ENCODE data around the gene EXOC3L1.
A peak's percentile ranks its signal among the peaks of the same experiment; 100 is the strongest.

The EXOC3L1 gene

DNA sequence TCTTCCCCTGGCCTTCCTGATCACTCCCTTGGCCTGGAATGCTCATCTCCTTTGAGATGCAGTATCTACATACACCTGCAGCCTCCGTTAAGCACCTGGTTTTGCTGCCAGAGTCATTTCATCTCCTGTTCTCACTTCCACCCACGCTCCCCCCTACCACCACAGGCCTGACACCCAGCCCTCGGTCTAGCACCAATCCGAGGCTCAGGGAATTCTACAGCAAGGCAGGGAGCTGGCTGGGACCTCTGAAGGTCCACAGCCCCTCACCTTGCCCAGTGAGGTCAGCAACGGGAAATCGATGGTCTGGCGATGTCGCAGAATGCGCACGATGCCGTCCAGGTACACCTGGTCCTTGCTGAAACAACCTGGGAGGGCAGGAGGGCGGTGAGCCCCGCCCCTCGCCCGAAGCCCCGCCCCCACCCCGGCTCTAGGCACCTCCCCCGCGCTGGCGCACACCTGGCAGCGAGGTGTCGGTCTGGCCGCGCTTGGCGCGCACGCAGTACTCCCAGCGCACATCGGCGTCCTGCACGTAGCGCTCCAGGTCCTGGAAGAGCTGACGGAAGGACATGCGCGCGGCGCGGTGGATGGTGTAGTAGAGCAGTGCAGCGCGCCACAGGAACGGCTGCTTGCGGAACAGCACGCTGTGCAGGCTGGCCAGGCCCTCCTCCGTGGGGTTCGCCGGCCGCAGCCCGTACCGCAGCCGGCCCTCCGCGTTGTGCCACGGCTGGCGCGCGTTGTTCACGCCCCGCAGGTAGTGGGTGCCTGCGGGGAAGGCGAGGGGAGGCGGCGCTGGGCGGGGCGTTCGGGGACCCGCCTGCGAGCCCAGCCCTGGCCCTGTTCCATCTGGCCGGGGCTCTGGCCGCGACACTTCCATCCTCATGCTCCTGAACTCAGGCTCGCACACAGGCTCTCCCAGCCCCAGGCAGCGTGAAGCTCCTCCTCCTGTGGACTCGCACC is 11.9 kb downstream of the EXOC3L1 start (continued):
- TF ChIP-seq, protein P1, sequence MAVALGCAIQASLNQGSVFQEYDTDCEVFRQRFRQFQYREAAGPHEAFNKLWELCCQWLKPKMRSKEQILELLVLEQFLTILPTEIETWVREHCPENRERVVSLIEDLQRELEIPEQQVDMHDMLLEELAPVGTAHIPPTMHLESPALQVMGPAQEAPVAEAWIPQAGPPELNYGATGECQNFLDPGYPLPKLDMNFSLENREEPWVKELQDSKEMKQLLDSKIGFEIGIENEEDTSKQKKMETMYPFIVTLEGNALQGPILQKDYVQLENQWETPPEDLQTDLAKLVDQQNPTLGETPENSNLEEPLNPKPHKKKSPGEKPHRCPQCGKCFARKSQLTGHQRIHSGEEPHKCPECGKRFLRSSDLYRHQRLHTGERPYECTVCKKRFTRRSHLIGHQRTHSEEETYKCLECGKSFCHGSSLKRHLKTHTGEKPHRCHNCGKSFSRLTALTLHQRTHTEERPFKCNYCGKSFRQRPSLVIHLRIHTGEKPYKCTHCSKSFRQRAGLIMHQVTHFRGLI (tag by site-specific recombination; IDR thresholded peaks at IDR 0.05), result peak; percentile 66
- TF ChIP-seq ZNF202 (tag by site-specific recombination; IDR thresholded peaks at IDR 0.05; ENCODE audit: borderline replicate concordance), result no peak
- 0 out of 2 replicates have a peak, but pooled peaks have one; percentile 25 for TF ChIP-seq ZNF335 (tag by site-specific recombination; conservative IDR thresholded peaks at IDR 0.05)
- peak; percentile 91 for TF ChIP-seq ZNF341 (tag by site-specific recombination; IDR thresholded peaks at IDR 0.05; ENCODE audit: low read depth)
- peak; percentile 46; the same call in 1 of the 2 replicates for TF ChIP-seq SP7 (tag by site-specific recombination; IDR thresholded peaks at IDR 0.05)
- TF ChIP-seq, protein P2, sequence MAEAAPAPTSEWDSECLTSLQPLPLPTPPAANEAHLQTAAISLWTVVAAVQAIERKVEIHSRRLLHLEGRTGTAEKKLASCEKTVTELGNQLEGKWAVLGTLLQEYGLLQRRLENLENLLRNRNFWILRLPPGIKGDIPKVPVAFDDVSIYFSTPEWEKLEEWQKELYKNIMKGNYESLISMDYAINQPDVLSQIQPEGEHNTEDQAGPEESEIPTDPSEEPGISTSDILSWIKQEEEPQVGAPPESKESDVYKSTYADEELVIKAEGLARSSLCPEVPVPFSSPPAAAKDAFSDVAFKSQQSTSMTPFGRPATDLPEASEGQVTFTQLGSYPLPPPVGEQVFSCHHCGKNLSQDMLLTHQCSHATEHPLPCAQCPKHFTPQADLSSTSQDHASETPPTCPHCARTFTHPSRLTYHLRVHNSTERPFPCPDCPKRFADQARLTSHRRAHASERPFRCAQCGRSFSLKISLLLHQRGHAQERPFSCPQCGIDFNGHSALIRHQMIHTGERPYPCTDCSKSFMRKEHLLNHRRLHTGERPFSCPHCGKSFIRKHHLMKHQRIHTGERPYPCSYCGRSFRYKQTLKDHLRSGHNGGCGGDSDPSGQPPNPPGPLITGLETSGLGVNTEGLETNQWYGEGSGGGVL (tag by site-specific recombination; IDR thresholded peaks at IDR 0.05), result 0 out of 2 replicates have a peak, but pooled peaks have one; percentile 12
- TF ChIP-seq HOXC10 (CRISPR knock-in tag; IDR thresholded peaks at IDR 0.05), result no peak
- TF ChIP-seq, protein P3, sequence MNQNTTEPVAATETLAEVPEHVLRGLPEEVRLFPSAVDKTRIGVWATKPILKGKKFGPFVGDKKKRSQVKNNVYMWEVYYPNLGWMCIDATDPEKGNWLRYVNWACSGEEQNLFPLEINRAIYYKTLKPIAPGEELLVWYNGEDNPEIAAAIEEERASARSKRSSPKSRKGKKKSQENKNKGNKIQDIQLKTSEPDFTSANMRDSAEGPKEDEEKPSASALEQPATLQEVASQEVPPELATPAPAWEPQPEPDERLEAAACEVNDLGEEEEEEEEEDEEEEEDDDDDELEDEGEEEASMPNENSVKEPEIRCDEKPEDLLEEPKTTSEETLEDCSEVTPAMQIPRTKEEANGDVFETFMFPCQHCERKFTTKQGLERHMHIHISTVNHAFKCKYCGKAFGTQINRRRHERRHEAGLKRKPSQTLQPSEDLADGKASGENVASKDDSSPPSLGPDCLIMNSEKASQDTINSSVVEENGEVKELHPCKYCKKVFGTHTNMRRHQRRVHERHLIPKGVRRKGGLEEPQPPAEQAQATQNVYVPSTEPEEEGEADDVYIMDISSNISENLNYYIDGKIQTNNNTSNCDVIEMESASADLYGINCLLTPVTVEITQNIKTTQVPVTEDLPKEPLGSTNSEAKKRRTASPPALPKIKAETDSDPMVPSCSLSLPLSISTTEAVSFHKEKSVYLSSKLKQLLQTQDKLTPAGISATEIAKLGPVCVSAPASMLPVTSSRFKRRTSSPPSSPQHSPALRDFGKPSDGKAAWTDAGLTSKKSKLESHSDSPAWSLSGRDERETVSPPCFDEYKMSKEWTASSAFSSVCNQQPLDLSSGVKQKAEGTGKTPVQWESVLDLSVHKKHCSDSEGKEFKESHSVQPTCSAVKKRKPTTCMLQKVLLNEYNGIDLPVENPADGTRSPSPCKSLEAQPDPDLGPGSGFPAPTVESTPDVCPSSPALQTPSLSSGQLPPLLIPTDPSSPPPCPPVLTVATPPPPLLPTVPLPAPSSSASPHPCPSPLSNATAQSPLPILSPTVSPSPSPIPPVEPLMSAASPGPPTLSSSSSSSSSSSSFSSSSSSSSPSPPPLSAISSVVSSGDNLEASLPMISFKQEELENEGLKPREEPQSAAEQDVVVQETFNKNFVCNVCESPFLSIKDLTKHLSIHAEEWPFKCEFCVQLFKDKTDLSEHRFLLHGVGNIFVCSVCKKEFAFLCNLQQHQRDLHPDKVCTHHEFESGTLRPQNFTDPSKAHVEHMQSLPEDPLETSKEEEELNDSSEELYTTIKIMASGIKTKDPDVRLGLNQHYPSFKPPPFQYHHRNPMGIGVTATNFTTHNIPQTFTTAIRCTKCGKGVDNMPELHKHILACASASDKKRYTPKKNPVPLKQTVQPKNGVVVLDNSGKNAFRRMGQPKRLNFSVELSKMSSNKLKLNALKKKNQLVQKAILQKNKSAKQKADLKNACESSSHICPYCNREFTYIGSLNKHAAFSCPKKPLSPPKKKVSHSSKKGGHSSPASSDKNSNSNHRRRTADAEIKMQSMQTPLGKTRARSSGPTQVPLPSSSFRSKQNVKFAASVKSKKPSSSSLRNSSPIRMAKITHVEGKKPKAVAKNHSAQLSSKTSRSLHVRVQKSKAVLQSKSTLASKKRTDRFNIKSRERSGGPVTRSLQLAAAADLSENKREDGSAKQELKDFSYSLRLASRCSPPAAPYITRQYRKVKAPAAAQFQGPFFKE (tag by site-specific recombination; IDR thresholded peaks at IDR 0.05; ENCODE audit: borderline replicate concordance), result no peak
- TF ChIP-seq KLF9 (tag by site-specific recombination; IDR thresholded peaks at IDR 0.05; ENCODE audit: low read depth), result peak; percentile 45
- TF ChIP-seq ZNF146 (tag by site-specific recombination; IDR thresholded peaks at IDR 0.05), result no peak
- TF ChIP-seq SCRT2 (tag by site-specific recombination; IDR thresholded peaks at IDR 0.05), result no peak
- TF ChIP-seq, protein P4, sequence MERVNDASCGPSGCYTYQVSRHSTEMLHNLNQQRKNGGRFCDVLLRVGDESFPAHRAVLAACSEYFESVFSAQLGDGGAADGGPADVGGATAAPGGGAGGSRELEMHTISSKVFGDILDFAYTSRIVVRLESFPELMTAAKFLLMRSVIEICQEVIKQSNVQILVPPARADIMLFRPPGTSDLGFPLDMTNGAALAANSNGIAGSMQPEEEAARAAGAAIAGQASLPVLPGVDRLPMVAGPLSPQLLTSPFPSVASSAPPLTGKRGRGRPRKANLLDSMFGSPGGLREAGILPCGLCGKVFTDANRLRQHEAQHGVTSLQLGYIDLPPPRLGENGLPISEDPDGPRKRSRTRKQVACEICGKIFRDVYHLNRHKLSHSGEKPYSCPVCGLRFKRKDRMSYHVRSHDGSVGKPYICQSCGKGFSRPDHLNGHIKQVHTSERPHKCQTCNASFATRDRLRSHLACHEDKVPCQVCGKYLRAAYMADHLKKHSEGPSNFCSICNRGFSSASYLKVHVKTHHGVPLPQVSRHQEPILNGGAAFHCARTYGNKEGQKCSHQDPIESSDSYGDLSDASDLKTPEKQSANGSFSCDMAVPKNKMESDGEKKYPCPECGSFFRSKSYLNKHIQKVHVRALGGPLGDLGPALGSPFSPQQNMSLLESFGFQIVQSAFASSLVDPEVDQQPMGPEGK (tag by site-specific recombination; IDR thresholded peaks at IDR 0.05), result peak; percentile 34; the same call in 1 of the 2 replicates
- TF ChIP-seq, protein P5, sequence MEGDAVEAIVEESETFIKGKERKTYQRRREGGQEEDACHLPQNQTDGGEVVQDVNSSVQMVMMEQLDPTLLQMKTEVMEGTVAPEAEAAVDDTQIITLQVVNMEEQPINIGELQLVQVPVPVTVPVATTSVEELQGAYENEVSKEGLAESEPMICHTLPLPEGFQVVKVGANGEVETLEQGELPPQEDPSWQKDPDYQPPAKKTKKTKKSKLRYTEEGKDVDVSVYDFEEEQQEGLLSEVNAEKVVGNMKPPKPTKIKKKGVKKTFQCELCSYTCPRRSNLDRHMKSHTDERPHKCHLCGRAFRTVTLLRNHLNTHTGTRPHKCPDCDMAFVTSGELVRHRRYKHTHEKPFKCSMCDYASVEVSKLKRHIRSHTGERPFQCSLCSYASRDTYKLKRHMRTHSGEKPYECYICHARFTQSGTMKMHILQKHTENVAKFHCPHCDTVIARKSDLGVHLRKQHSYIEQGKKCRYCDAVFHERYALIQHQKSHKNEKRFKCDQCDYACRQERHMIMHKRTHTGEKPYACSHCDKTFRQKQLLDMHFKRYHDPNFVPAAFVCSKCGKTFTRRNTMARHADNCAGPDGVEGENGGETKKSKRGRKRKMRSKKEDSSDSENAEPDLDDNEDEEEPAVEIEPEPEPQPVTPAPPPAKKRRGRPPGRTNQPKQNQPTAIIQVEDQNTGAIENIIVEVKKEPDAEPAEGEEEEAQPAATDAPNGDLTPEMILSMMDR (tag by site-specific recombination; IDR thresholded peaks at IDR 0.05), result peak; percentile 75
- no peak for TF ChIP-seq ZBTB21 (tag by site-specific recombination; IDR thresholded peaks at IDR 0.05)
- TF ChIP-seq, protein P6, sequence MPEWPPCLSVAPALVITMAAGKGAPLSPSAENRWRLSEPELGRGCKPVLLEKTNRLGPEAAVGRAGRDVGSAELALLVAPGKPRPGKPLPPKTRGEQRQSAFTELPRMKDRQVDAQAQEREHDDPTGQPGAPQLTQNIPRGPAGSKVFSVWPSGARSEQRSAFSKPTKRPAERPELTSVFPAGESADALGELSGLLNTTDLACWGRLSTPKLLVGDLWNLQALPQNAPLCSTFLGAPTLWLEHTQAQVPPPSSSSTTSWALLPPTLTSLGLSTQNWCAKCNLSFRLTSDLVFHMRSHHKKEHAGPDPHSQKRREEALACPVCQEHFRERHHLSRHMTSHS (tag by site-specific recombination; IDR thresholded peaks at IDR 0.05), result no peak
- TF ChIP-seq, protein P7, sequence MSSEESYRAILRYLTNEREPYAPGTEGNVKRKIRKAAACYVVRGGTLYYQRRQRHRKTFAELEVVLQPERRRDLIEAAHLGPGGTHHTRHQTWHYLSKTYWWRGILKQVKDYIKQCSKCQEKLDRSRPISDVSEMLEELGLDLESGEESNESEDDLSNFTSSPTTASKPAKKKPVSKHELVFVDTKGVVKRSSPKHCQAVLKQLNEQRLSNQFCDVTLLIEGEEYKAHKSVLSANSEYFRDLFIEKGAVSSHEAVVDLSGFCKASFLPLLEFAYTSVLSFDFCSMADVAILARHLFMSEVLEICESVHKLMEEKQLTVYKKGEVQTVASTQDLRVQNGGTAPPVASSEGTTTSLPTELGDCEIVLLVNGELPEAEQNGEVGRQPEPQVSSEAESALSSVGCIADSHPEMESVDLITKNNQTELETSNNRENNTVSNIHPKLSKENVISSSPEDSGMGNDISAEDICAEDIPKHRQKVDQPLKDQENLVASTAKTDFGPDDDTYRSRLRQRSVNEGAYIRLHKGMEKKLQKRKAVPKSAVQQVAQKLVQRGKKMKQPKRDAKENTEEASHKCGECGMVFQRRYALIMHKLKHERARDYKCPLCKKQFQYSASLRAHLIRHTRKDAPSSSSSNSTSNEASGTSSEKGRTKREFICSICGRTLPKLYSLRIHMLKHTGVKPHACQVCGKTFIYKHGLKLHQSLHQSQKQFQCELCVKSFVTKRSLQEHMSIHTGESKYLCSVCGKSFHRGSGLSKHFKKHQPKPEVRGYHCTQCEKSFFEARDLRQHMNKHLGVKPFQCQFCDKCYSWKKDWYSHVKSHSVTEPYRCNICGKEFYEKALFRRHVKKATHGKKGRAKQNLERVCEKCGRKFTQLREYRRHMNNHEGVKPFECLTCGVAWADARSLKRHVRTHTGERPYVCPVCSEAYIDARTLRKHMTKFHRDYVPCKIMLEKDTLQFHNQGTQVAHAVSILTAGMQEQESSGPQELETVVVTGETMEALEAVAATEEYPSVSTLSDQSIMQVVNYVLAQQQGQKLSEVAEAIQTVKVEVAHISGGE (tag by site-specific recombination; conservative IDR thresholded peaks at IDR 0.05; ENCODE audit: low read depth), result peak; percentile 23; the same call in 1 of the 2 replicates
- TF ChIP-seq ZNF324 (tag by site-specific recombination; IDR thresholded peaks at IDR 0.05), result no peak
- TF ChIP-seq ZNF660 (tag by site-specific recombination; IDR thresholded peaks at IDR 0.05), result peak; percentile 56; the same call in 1 of the 2 replicates
- TF ChIP-seq OSR2 (tag by site-specific recombination; IDR thresholded peaks at IDR 0.05), result no peak

Data from HEK293 (cell line).